OCI-LY3 (cell line): ENCODE data around the gene DNAI1.

Experiments used
- CTCF ChIP-seq: fragments of 200-600, 300-600 bp; sonication (generic); IDR thresholded peaks from 2 replicates; pipeline ENCODE4 v1.5.1; 2014; ENCODE audit warnings: antibody characterized with exemption, low read length, low read depth
- EZH2phosphoT487 ChIP-seq: fragments of 200-600 bp; shearing (Covaris generic); IDR thresholded peaks from 2 replicates; pipeline ENCODE4 v1.6.1; 2018; ENCODE audit warnings: antibody characterized with exemption, mixed run types, low read depth

GRCh38 chr9:34440017-34440416 is 18.6 kb upstream of the DNAI1 start:
- TF ChIP-seq CTCF, result no peak
- TF ChIP-seq EZH2phosphoT487, result no peak
